ENCODE results near the gene PALB2.

- TF ChIP-seq STAT1 (IDR thresholded peaks at IDR 0.05; ENCODE audit: unreplicated experiment) (no peak), POLR2AphosphoS5 (IDR thresholded peaks at IDR 0.05; ENCODE audit: low read depth) (no peak), ZNF114 (CRISPR knock-in tag; IDR thresholded peaks at IDR 0.05) (no peak), EZH2 (IDR thresholded peaks at IDR 0.05; ENCODE audit: low read depth, unreplicated experiment) (no peak), EZH2phosphoT487 (IDR thresholded peaks at IDR 0.05; ENCODE audit: unreplicated experiment) (no peak), REST (IDR thresholded peaks at IDR 0.05; ENCODE audit: unreplicated experiment) (no peak)
- TF ChIP-seq, protein P1, sequence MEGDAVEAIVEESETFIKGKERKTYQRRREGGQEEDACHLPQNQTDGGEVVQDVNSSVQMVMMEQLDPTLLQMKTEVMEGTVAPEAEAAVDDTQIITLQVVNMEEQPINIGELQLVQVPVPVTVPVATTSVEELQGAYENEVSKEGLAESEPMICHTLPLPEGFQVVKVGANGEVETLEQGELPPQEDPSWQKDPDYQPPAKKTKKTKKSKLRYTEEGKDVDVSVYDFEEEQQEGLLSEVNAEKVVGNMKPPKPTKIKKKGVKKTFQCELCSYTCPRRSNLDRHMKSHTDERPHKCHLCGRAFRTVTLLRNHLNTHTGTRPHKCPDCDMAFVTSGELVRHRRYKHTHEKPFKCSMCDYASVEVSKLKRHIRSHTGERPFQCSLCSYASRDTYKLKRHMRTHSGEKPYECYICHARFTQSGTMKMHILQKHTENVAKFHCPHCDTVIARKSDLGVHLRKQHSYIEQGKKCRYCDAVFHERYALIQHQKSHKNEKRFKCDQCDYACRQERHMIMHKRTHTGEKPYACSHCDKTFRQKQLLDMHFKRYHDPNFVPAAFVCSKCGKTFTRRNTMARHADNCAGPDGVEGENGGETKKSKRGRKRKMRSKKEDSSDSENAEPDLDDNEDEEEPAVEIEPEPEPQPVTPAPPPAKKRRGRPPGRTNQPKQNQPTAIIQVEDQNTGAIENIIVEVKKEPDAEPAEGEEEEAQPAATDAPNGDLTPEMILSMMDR (conservative IDR thresholded peaks at IDR 0.05; ENCODE audit: low read depth in 2 of 2): no peak
- TF ChIP-seq, protein P2, sequence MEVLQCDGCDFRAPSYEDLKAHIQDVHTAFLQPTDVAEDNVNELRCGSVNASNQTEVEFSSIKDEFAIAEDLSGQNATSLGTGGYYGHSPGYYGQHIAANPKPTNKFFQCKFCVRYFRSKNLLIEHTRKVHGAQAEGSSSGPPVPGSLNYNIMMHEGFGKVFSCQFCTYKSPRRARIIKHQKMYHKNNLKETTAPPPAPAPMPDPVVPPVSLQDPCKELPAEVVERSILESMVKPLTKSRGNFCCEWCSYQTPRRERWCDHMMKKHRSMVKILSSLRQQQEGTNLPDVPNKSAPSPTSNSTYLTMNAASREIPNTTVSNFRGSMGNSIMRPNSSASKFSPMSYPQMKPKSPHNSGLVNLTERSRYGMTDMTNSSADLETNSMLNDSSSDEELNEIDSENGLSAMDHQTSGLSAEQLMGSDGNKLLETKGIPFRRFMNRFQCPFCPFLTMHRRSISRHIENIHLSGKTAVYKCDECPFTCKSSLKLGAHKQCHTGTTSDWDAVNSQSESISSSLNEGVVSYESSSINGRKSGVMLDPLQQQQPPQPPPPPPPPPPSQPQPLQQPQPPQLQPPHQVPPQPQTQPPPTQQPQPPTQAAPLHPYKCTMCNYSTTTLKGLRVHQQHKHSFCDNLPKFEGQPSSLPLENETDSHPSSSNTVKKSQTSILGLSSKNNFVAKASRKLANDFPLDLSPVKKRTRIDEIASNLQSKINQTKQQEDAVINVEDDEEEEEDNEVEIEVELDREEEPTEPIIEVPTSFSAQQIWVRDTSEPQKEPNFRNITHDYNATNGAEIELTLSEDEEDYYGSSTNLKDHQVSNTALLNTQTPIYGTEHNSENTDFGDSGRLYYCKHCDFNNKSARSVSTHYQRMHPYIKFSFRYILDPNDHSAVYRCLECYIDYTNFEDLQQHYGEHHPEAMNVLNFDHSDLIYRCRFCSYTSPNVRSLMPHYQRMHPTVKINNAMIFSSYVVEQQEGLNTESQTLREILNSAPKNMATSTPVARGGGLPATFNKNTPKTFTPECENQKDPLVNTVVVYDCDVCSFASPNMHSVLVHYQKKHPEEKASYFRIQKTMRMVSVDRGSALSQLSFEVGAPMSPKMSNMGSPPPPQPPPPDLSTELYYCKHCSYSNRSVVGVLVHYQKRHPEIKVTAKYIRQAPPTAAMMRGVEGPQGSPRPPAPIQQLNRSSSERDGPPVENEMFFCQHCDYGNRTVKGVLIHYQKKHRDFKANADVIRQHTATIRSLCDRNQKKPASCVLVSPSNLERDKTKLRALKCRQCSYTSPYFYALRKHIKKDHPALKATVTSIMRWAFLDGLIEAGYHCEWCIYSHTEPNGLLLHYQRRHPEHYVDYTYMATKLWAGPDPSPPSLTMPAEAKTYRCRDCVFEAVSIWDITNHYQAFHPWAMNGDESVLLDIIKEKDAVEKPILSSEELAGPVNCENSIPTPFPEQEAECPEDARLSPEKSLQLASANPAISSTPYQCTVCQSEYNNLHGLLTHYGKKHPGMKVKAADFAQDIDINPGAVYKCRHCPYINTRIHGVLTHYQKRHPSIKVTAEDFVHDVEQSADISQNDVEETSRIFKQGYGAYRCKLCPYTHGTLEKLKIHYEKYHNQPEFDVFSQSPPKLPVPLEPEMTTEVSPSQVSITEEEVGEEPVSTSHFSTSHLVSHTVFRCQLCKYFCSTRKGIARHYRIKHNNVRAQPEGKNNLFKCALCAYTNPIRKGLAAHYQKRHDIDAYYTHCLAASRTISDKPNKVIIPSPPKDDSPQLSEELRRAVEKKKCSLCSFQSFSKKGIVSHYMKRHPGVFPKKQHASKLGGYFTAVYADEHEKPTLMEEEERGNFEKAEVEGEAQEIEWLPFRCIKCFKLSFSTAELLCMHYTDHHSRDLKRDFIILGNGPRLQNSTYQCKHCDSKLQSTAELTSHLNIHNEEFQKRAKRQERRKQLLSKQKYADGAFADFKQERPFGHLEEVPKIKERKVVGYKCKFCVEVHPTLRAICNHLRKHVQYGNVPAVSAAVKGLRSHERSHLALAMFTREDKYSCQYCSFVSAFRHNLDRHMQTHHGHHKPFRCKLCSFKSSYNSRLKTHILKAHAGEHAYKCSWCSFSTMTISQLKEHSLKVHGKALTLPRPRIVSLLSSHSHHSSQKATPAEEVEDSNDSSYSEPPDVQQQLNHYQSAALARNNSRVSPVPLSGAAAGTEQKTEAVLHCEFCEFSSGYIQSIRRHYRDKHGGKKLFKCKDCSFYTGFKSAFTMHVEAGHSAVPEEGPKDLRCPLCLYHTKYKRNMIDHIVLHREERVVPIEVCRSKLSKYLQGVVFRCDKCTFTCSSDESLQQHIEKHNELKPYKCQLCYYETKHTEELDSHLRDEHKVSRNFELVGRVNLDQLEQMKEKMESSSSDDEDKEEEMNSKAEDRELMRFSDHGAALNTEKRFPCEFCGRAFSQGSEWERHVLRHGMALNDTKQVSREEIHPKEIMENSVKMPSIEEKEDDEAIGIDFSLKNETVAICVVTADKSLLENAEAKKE (CRISPR knock-in tag; IDR thresholded peaks at IDR 0.05): no peak
Observed at GRCh38 chr16:23683487-23683886, 42.4 kb upstream of the PALB2 start.

Data from GM23338 (cell line).